Measurements from ENCODE around the gene NACAD.

- TF ChIP-seq CTCF (IDR thresholded peaks at IDR 0.05; ENCODE audit: low read depth, low read length, poor library complexity, severe bottlenecking), result no peak
- no peak for TF ChIP-seq EZH2phosphoT487 (IDR thresholded peaks at IDR 0.05; ENCODE audit: borderline replicate concordance, low read length)
These were observed 54.9 kb downstream of the NACAD start for GRCh38 chr7:45033931-45034290.

Measured in DOHH2 (cell line).